GM13977 (cell line): Measurements from ENCODE around the gene MME.
"Not testable (repeated sequence)": the region's sequence is repeated elsewhere in the genome, so short reads cannot be mapped to it uniquely, and the experiment has no call there.

Experiments
- DNase-seq: peaks from one replicate; pipeline ENCODE4 v3.0.0; 2012; ENCODE audit warnings: low spot score
- in situ Hi-C: fragments of 300-500 bp; cut with MboI; formaldehyde crosslinking; loops from one replicate; pipeline ENCODE4 v1.12.0; 2022; ENCODE audit warnings: low sequenced_read_pairs, low pct_unique_long_range_greater_than_20kb, mixed read lengths, inconsistent platforms; ENCODE audit not compliant: unreplicated experiment
- TF ChIP-seq, protein P1 (sequence below): IDR thresholded peaks from 2 replicates; pipeline ENCODE4 v1.5.1; 2012; ENCODE audit warnings: mild to moderate bottlenecking, control low read depth; ENCODE audit not compliant: insufficient read depth; ENCODE audit errors: extremely low read depth, missing control alignments

Gene MME

DNA sequence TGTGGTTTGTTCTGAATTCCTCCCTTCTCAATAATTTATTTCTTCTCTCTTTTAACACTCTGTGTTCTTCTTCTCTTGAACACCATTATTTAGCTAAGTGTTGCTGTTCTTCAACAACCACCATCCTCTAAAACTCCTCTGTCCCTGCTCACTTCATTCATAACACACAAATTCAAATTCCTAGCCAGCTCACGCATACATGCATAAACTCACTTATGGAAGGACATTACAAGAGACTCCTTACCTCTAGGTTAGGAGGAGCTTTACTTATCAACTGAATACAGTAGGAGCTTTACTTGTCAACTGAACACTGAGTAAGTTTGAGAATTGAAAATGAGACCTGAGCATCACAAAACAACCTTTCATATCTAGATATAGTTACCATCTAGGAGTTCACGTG is 23.6 kb downstream of the MME start:
- in situ Hi-C loops = no loop called here
- TF ChIP-seq, protein P1, sequence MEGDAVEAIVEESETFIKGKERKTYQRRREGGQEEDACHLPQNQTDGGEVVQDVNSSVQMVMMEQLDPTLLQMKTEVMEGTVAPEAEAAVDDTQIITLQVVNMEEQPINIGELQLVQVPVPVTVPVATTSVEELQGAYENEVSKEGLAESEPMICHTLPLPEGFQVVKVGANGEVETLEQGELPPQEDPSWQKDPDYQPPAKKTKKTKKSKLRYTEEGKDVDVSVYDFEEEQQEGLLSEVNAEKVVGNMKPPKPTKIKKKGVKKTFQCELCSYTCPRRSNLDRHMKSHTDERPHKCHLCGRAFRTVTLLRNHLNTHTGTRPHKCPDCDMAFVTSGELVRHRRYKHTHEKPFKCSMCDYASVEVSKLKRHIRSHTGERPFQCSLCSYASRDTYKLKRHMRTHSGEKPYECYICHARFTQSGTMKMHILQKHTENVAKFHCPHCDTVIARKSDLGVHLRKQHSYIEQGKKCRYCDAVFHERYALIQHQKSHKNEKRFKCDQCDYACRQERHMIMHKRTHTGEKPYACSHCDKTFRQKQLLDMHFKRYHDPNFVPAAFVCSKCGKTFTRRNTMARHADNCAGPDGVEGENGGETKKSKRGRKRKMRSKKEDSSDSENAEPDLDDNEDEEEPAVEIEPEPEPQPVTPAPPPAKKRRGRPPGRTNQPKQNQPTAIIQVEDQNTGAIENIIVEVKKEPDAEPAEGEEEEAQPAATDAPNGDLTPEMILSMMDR = no peak
- DNase-seq = no peak

DNA sequence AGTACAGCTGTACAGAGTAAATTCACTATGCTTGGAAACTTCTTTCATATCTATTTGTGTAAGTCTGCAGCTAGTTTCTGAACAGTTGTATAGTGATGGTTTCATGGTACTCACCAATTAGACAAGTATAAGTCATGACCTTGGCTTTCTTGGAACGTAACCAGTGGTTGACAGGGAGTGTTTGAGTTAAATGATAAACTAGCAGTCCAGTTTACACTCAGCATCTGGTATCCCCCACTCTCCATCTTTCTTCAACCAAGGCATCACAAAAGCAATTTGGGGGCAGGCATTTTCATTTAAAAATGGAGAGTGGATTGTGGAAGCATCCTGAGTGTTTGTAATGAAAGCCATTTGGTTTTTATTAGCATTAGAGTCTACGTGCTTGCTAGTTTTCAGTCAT is 26.0 kb downstream of the MME start:
- TF ChIP-seq, protein P1 = no peak
- in situ Hi-C loops = no loop called here
- no peak for DNase-seq

DNA sequence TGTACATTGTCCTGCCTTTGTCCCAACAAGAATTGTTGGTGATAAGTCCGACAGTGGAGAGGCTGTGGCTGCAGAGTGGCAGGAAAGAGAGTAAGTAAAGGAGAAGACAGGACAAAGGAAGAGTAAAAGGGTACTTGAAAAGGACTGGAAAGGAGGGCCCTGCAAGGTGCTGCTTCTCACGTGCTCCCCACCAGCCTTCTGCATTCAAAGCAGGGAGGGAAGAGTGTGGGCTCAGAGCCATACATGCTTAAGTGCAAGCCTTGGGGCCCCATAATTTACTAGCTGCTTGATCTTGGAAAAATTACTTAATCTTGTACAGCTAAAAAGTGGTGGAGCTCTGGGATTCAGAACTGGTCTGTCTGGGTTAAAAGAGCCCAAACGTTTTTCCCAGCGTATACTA is 29.9 kb downstream of the MME start:
- TF ChIP-seq, protein P1 = no peak
- in situ Hi-C loops = no loop called here
- DNase-seq = no peak

DNA sequence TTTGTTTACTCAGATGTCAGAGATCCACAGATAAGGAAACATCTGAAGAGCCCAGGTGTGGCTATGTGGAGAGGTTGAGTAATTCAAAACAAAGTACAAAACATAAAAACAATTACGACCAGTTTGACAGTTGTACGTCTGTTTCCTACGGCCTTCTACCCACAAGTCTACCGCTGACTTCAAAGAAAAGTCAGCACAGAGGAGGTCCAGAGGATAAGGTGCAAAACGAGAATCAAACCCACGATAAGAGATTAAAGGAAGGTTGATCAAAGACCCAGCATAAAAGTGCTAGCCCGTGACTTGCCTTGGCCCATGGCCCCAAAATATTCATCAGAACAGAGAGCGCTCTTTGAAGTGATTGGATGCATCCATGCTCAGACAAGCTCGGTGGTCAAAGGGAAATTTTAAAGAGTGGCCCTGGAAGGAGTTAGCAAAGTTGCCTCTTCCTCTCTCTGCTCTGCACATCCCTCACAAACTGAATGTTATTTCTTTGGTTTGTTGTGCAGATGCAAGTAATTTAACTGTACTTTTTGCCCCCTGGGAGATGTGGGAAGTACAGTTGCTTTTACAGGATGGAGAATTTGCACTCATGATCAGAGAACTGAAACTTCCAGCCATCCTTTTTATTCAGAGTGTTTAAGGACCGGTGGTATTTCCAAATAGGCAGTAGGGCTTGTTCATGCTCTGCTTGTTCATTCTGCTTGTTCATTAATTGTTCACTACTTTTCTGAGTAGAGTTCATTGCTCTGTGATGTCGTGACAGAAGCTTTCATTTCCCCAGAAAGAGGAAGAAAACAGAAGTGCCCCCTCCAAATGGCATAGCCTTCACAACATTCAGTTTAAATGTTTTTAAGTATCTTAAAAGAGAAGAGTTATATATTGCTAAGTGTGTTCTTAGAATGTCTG is 31.1 kb downstream of the MME start:
- in situ Hi-C loops = no loop called here
- TF ChIP-seq, protein P1 = no peak
- no peak for DNase-seq

DNA sequence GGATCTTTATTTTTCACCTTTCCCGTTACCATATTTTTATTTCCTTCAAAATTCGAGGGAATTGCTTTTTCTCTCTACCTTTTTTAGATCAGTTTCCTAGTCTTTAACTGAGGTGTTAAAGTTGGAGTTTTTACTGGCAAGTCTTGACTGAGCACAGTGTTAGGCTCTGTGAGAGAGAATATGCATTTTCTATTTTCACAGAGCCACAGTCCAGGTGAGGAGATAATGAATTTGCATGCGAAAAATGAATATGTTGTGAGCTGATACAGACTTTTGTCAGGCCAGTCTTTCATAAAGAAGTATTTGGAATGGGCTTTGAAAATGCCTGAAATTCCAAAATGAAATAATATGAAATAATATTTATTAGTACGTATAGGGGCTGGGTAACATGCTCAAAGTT is 31.9 kb downstream of the MME start:
- DNase-seq = no peak
- TF ChIP-seq, protein P1 = no peak
- in situ Hi-C loops = no loop called here

DNA sequence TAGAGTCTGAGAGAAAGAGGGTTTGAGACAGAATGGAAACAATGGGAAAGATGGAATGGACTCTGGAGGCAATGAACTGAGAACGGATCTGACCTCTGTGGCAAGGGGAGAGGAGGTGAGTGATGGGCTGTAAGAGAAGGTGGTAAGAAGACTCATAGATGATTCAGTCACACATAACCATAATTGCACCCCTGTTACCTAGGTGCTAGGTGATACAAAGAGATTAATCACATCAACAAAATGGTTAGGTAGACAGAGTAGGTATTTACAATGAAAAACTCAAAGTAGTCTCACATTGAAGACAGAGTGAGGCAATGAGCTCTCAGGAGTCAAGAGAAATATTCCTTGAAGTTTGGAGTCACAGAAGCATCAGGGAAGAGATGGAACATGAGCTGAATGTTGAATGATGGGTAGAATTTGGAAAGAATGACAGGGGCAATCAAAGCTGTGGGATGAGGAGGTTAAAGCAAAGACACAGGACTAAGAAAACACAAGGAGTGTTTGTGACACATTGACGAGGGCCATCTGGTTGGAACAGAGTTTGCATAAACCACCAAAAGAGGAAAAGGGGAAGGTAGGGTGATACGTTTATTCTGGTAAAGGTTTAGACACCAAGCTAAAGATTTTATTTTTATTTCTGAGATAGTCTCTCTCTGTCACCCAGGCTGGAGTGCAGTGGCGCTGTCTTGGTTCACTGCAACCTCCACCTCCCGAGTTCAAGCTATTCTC is 32.7 kb downstream of the MME start:
- DNase-seq = no peak
- in situ Hi-C loops = no loop called here
- TF ChIP-seq, protein P1 = no peak

DNA sequence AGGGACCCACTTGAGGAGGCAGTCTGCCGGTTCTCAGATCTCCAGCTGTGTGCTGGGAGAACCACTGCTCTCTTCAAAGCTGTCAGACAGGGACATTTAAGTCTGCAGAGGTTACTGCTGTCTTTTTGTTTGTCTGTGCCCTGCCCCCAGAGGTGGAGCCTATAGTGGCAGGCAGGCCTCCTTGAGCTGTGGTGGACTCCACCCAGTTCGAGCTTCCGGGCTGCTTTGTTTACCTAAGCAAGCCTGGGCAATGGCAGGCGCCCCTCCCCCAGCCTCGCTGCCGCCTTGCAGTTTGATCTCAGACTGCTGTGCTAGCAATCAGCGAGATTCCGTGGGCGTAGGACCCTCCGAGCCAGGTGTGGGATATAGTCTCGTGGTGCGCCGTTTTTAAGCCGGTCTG is 44.6 kb downstream of the MME start:
- in situ Hi-C loops, DNase-seq: not testable (repeated sequence)
